H1 (cell line): ENCODE data around the gene EDDM3A. TPM values are rescaled to one million over a fixed set of nuclear protein-coding genes. Genes with fewer than 3 reads are reported as not detected.
A peak's percentile ranks its signal among the peaks of the same experiment; 100 is the strongest.

Experiments
- CTCF ChIA-PET: fragments of 300-600 bp; sonication (Branson Sonifier 250); formaldehyde crosslinking; loops from one replicate; lab custom pipeline; 2021; ENCODE audit not compliant: partially characterized antibody; lab: Charles Lee
- POLR2A ChIA-PET: fragments of 300-600 bp; sonication (Branson Sonifier 250); formaldehyde crosslinking; loops from one replicate; lab custom pipeline; 2021; ENCODE audit warnings: inconsistent platforms; ENCODE audit not compliant: partially characterized antibody; lab: Charles Lee
- DNase-seq, 2 experiments: peaks; one replicate each; pipeline versions ENCODE4 v3.0.0 to v3.0.0-alpha.2; 2010 to 2022; ENCODE audit warnings: low spot score in 2 of 2, low read depth in 1 of 2, mixed read lengths in 1 of 2
- FAIRE-seq: peaks from 2 replicates; lab custom pipeline; 2011; peaks lifted over from hg19 to GRCh38; lab: Jason Lieb, UNC
- H2AFZ ChIP-seq: 2 replicates; pipeline ENCODE4 v1.8.1; 2012; ENCODE audit warnings: low read length, inconsistent platforms
- H2AK5ac ChIP-seq: 2 replicates; pipeline ENCODE4 v1.6.1; 2013; ENCODE audit warnings: low read depth, low read length
- H2BK120ac ChIP-seq: replicated peaks from 2 replicates; pipeline ENCODE3; 2013; ENCODE audit warnings: low read depth, low read length, inconsistent platforms
- H2BK12ac ChIP-seq: 2 replicates; pipeline ENCODE4 v1.6.1; 2013; ENCODE audit warnings: low read depth, low read length
- H2BK15ac ChIP-seq: 2 replicates; pipeline ENCODE4 v1.6.1; 2013; ENCODE audit warnings: low read length
- H2BK20ac ChIP-seq: 2 replicates; pipeline ENCODE4 v1.6.1; 2013; ENCODE audit warnings: low read length
- H2BK5ac ChIP-seq: 2 replicates; pipeline ENCODE4 v1.6.1; 2013; ENCODE audit warnings: low read depth, low read length
- H3K14ac ChIP-seq: 2 replicates; pipeline ENCODE4 v1.6.1; 2013; ENCODE audit warnings: inconsistent platforms; ENCODE audit not compliant: insufficient read length
- H3K18ac ChIP-seq: 2 replicates; pipeline ENCODE4 v1.6.1; 2013; ENCODE audit warnings: low read length; ENCODE audit errors: extremely low read depth
- H3K23ac ChIP-seq: 2 replicates; pipeline ENCODE4 v1.6.1; 2013; ENCODE audit warnings: inconsistent platforms; ENCODE audit not compliant: insufficient read length
- H3K23me2 ChIP-seq: 2 replicates; pipeline ENCODE4 v1.6.1; 2013; ENCODE audit warnings: low read depth, low read length
- H3K27ac ChIP-seq: 2 replicates; pipeline ENCODE4 v1.6.1; 2011; ENCODE audit warnings: low read depth, low read length, inconsistent platforms
- H3K27me3 ChIP-seq, 4 experiments: replicated peaks in 1 of 4; 1 replicate in 1 of 4; 2 replicates in 3 of 4; pipeline versions ENCODE4 v1.6.1 to v1.8.1; 2011 to 2013; ENCODE audit warnings: low read length in 3 of 4, mild to moderate bottlenecking in 3 of 4, inconsistent platforms in 2 of 4, mixed read lengths in 2 of 4, moderate library complexity in 1 of 4; ENCODE audit not compliant: control insufficient read depth in 3 of 4, insufficient read depth in 3 of 4; ENCODE audit errors: extremely low read depth in 1 of 4
- H3K36me3 ChIP-seq, 4 experiments: 2 replicates each; pipeline versions ENCODE4 v1.6.1 to v1.8.1; 2011 to 2013; ENCODE audit warnings: mild to moderate bottlenecking in 4 of 4, low read length in 3 of 4, moderate library complexity in 2 of 4, control low read depth in 1 of 4, inconsistent platforms in 1 of 4; ENCODE audit not compliant: insufficient read depth in 4 of 4, control insufficient read depth in 2 of 4
- H3K4ac ChIP-seq: replicated peaks from 2 replicates; pipeline ENCODE3; 2013; ENCODE audit warnings: low read length, low read depth, mixed read lengths, inconsistent platforms; ENCODE audit not compliant: insufficient read length
- H3K4me1 ChIP-seq, 4 experiments: replicated peaks in 1 of 4; 1 replicate in 1 of 4; 2 replicates in 3 of 4; pipeline versions ENCODE4 v1.6.1 to v1.8.1; 2011 to 2013; ENCODE audit warnings: low read length in 3 of 4, inconsistent platforms in 2 of 4, mixed read lengths in 1 of 4; ENCODE audit not compliant: insufficient read depth in 4 of 4, control insufficient read depth in 3 of 4
- H3K4me2 ChIP-seq, 2 experiments: 2 replicates each; pipeline versions ENCODE4 v1.6.1 to v1.8.1; 2011 to 2013; ENCODE audit warnings: low read depth in 2 of 2, low read length in 2 of 2, control low read depth in 1 of 2, inconsistent platforms in 1 of 2, mild to moderate bottlenecking in 1 of 2; ENCODE audit not compliant: insufficient read depth in 1 of 2
- H3K4me3 ChIP-seq, 4 experiments: fragments of 200-600, 300-600 bp in 1 of 4; sonication (generic), shearing (Covaris generic), sonication (Bioruptor Twin) in 1 of 4; 2 replicates each; pipeline versions ENCODE4 v1.5.1 to v1.8.1; 2011 to 2016; ENCODE audit warnings: low read length in 4 of 4, low read depth in 3 of 4, control low read depth in 2 of 4, inconsistent platforms in 2 of 4, mild to moderate bottlenecking in 2 of 4, mixed read lengths in 1 of 4, moderate library complexity in 1 of 4; ENCODE audit not compliant: insufficient read depth in 2 of 4; ENCODE audit errors: extremely low read depth in 1 of 4
- H3K56ac ChIP-seq: replicated peaks from 2 replicates; pipeline ENCODE3; 2013; ENCODE audit warnings: low read depth, mild to moderate bottlenecking, mixed read lengths, low read length, inconsistent platforms; ENCODE audit not compliant: insufficient read length
- H3K79me1 ChIP-seq: 2 replicates; pipeline ENCODE4 v1.6.1; 2013; ENCODE audit warnings: low read depth, low read length, control low read depth
- H3K79me2 ChIP-seq, 2 experiments: 2 replicates each; pipeline versions ENCODE4 v1.6.1 to v1.8.1; 2012 to 2013; ENCODE audit warnings: low read length in 2 of 2, mild to moderate bottlenecking in 2 of 2, inconsistent platforms in 1 of 2; ENCODE audit not compliant: insufficient read depth in 2 of 2, control insufficient read depth in 1 of 2
- H3K9ac ChIP-seq, 4 experiments: replicated peaks in 1 of 4; 1 replicate in 1 of 4; 2 replicates in 3 of 4; pipeline versions ENCODE4 v1.6.1 to v1.8.1; 2011 to 2013; ENCODE audit warnings: low read depth in 3 of 4, low read length in 3 of 4, control low read depth in 2 of 4, mild to moderate bottlenecking in 2 of 4, moderate library complexity in 2 of 4, inconsistent platforms in 1 of 4; ENCODE audit errors: extremely low read depth in 1 of 4
- H3K9me3 ChIP-seq, 2 experiments: 2 replicates each; pipeline versions ENCODE4 v1.6.1 to v1.8.1; 2012 to 2013; ENCODE audit warnings: mild to moderate bottlenecking in 2 of 2, moderate library complexity in 2 of 2, control low read depth in 1 of 2, inconsistent platforms in 1 of 2, low read depth in 1 of 2, low read length in 1 of 2, mixed read lengths in 1 of 2; ENCODE audit not compliant: insufficient read depth in 2 of 2
- H4K20me1 ChIP-seq, 2 experiments: replicated peaks in 1 of 2; 2 replicates each; pipeline versions ENCODE3 to v1.8.1; 2011 to 2013; ENCODE audit warnings: inconsistent platforms in 2 of 2, low read length in 2 of 2, mild to moderate bottlenecking in 1 of 2; ENCODE audit not compliant: insufficient read depth in 2 of 2, control insufficient read depth in 1 of 2
- H4K5ac ChIP-seq: 2 replicates; pipeline ENCODE4 v1.6.1; 2013; ENCODE audit warnings: low read length, low read depth, mixed read lengths, inconsistent platforms; ENCODE audit not compliant: insufficient read length
- H4K8ac ChIP-seq: 2 replicates; pipeline ENCODE4 v1.8.0; 2013; ENCODE audit warnings: mild to moderate bottlenecking, moderate library complexity, low read length, inconsistent platforms; ENCODE audit not compliant: insufficient read depth; ENCODE audit errors: extremely low read depth
- H4K91ac ChIP-seq: replicated peaks from 2 replicates; pipeline ENCODE3; 2013; ENCODE audit warnings: low read length, mixed read lengths, inconsistent platforms; ENCODE audit not compliant: insufficient read length
- ASH2L ChIP-seq: fragments of 200-600, 300-600 bp; sonication (generic); IDR thresholded peaks from one replicate; pipeline ENCODE4 v1.7.1; 2017; ENCODE audit warnings: low read length
- CEBPB ChIP-seq: IDR thresholded peaks from 2 replicates; pipeline ENCODE4 v1.6.1; 2012; ENCODE audit warnings: low read depth, low read length
- CHD2 ChIP-seq: IDR thresholded peaks from 2 replicates; pipeline ENCODE4 v1.6.1; 2012; ENCODE audit warnings: low read length, improper control_type of control experiment
- GTF2F1 ChIP-seq: IDR thresholded peaks from 2 replicates; pipeline ENCODE4 v1.6.1; 2012; ENCODE audit warnings: low read depth, low read length, improper control_type of control experiment, borderline replicate concordance
- JUN ChIP-seq: IDR thresholded peaks from 2 replicates; pipeline ENCODE4 v1.6.1; 2011; ENCODE audit warnings: low read depth, mild to moderate bottlenecking, improper control_type of control experiment, low read length
- POU5F1 ChIP-seq: IDR thresholded peaks from 2 replicates; pipeline ENCODE4 v1.6.1; 2011; ENCODE audit warnings: low read depth, mild to moderate bottlenecking, low read length, moderate library complexity
- RBBP5 ChIP-seq: IDR thresholded peaks from 2 replicates; pipeline ENCODE4 v1.7.1; 2012; ENCODE audit warnings: low read depth, mild to moderate bottlenecking, inconsistent platforms, low read length, moderate library complexity, borderline replicate concordance
- SIN3A ChIP-seq, 2 experiments: IDR thresholded peaks in 1 of 2; conservative IDR thresholded peaks in 1 of 2; 2 replicates each; pipeline ENCODE4 v1.6.1; 2011 to 2012; ENCODE audit warnings: low read length in 2 of 2, improper control_type of control experiment in 1 of 2, low read depth in 1 of 2, mild to moderate bottlenecking in 1 of 2
- SUZ12 ChIP-seq: fragments of 200-600 bp; sonication (generic); IDR thresholded peaks from 2 replicates; pipeline ENCODE4 v1.6.1; 2012; ENCODE audit warnings: mild to moderate bottlenecking, inconsistent platforms, low read length, moderate library complexity, mixed read lengths
- TEAD4 ChIP-seq: IDR thresholded peaks from 2 replicates; pipeline ENCODE4 v1.6.1; 2012; ENCODE audit warnings: low read depth, low read length, inconsistent platforms, mixed read lengths
- WGBS, 2 experiments: shearing (Covaris generic) in 1 of 2; methylation state at CpG; one replicate each; pipeline versions ENCODE4 v1.1.6 to v1.1.7; 2013 to 2015; ENCODE audit warnings: low lambda C conversion rate in 2 of 2, mixed read lengths in 2 of 2, inconsistent platforms in 1 of 2, low coverage in 1 of 2, missing lambda C conversion rate in 1 of 2; ENCODE audit not compliant: insufficient replicate concordance in 2 of 2, insufficient coverage in 1 of 2, insufficient read length in 1 of 2; ENCODE audit errors: extremely low coverage in 1 of 2, missing lambda C conversion rate in 1 of 2; 5-methylcytosine and 5-hydroxymethylcytosine counted together
- polyA plus RNA-seq, 7 experiments: library from polyadenylated mRNA; depleted of rRNA in 3 of 7; stranded (reverse) in 5 of 7; unstranded in 2 of 7; fragments of >200 nt in 5 of 7; fragments of 200-250 nt in 2 of 7; gene quantifications; 1 replicate in 5 of 7; 2 replicates in 1 of 7; 4 replicates in 1 of 7; pipeline versions ENCODE4 v1.2.1 to v1.2.3, GENCODE V29; 2011 to 2013; ENCODE audit warnings: missing spikeins in 2 of 7, mixed read lengths in 2 of 7
- total RNA-seq: library from RNA; stranded (reverse); fragmentation: NEBNext Ultra II Directional; extraction: Animal tissue kit (Norgen Biotek cat#: 25700); gene quantifications from 2 replicates; pipeline ENCODE4 v1.2.1, GENCODE V29; 2021
- TF ChIP-seq, protein P1 (sequence below): IDR thresholded peaks from 2 replicates; pipeline ENCODE4 v1.6.1; 2012; ENCODE audit warnings: low read length, inconsistent platforms
- TF ChIP-seq, protein P2 (sequence below): IDR thresholded peaks from 2 replicates; pipeline ENCODE4 v1.6.1; 2011; ENCODE audit warnings: low read depth, mild to moderate bottlenecking, low read length; ENCODE audit not compliant: insufficient read depth

EDDM3A gene
- total and polyA plus RNA-seq, 2 of the 8 experiments (the other 6 are each of a cell fraction or from before 2014, with no cell fraction given) = 0.09 TPM; not detected in 1

DNA sequence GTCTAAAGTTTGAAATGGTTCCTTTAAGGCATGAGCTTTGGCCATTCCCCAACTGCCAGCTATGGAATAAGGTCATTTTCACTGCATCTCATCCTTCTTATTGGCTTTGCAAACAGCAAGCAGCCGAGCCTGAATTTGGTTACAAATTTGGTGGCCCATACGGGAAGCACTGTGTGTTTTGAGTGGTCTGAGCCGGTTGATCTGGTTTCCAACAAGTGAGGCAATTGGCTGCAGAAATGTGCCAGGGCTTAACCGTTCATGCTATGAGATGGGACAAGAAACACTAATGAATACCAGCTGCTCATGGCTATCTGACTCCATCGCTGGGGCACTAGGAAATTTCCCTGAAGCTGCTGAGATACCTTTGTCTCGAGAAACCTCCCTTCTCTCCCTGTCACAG is 9.3 kb downstream of the EDDM3A start:
- WGBS, 2 experiments = 77% methylated on average over 6 of the region's 6 CpGs; no CpG with 5 or more reads in 1 of the 2 experiments
- FAIRE-seq = no peak
- POLR2A ChIA-PET = interaction anchor here (0.7 to 0.9 kb wide), 2 partner anchors 9 to 67 kb away, joined by 3 read pairs; no protein-coding TSS in a partner anchor
- TF ChIP-seq SUZ12 (no peak), JUN (no peak), SIN3A (conservative IDR thresholded peaks at IDR 0.05 in 1 of 2, IDR thresholded peaks at IDR 0.05 in 1 of 2; ENCODE audit: low read depth in 1 of 2, low read length in 2 of 2) (no peak), POU5F1 (no peak), RBBP5 (no peak), TEAD4 (no peak), CHD2 (no peak), ASH2L (no peak), GTF2F1 (no peak), CEBPB (no peak)
- TF ChIP-seq, protein P1, sequence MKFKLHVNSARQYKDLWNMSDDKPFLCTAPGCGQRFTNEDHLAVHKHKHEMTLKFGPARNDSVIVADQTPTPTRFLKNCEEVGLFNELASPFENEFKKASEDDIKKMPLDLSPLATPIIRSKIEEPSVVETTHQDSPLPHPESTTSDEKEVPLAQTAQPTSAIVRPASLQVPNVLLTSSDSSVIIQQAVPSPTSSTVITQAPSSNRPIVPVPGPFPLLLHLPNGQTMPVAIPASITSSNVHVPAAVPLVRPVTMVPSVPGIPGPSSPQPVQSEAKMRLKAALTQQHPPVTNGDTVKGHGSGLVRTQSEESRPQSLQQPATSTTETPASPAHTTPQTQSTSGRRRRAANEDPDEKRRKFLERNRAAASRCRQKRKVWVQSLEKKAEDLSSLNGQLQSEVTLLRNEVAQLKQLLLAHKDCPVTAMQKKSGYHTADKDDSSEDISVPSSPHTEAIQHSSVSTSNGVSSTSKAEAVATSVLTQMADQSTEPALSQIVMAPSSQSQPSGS = no peak
- TF ChIP-seq, protein P2, sequence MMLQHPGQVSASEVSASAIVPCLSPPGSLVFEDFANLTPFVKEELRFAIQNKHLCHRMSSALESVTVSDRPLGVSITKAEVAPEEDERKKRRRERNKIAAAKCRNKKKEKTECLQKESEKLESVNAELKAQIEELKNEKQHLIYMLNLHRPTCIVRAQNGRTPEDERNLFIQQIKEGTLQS = no peak

More for the DNA sequence above, 9.3 kb downstream of the EDDM3A start:
- Histone ChIP-seq H3K4me2 (no peak overlapping the region), H3K18ac (no peak overlapping the region), H4K91ac (no peak overlapping the region), H2AK5ac (no peak overlapping the region), H3K79me2 (no peaks in the 10 kb centered on the region), H3K4ac (no peak overlapping the region), H3K9me3 (no peaks in the 10 kb centered on the region), H3K27ac (no peak overlapping the region), H4K20me1 (no peaks in the 10 kb centered on the region), H3K23me2 (no peaks in the 10 kb centered on the region), H3K4me3 (no peak overlapping the region), H3K4me1 (peaks cover 0 to 6% (median 1%) of the 10 kb centered on the region in 4 experiments; a peak in 4 of 7 replicates), H3K14ac (no peak overlapping the region), H3K36me3 (no peaks in the 10 kb centered on the region), H3K9ac (no peak overlapping the region), H4K8ac (no peak overlapping the region), H3K79me1 (no peaks in the 10 kb centered on the region), H3K23ac (no peak overlapping the region), H2AFZ (0 out of 2 replicates have a peak overlapping the region, but pooled peaks have one; percentile 50), H2BK15ac (no peak overlapping the region), H2BK120ac (no peak overlapping the region), H4K5ac (no peak overlapping the region), H2BK20ac (0 out of 2 replicates have a peak overlapping the region, but pooled peaks have one; percentile 23), H3K56ac (no peak overlapping the region), H2BK5ac (no peak overlapping the region), H2BK12ac (0 out of 2 replicates have a peak overlapping the region, but pooled peaks have one; percentile 5), H3K27me3 (no peaks in the 10 kb centered on the region)
- DNase-seq = no peak
- CTCF ChIA-PET = interaction anchor here (0.7 to 6.5 kb wide), 8 partner anchors 9 to 146 kb away, joined by 3 to 70 read pairs (median 4); partner anchors contain the start of genes EDDM3A and EDDM3B
